ENCODE data around the gene SLC2A14. TPM values are rescaled to one million over a fixed set of nuclear protein-coding genes. Genes with fewer than 3 reads are reported as not detected.
"Not testable (repeated sequence)": the region's sequence is repeated elsewhere in the genome, so short reads cannot be mapped to it uniquely, and the experiment has no call there.

The SLC2A14 gene
- total RNA-seq, 1 donor, result under 0.01 TPM

DNA sequence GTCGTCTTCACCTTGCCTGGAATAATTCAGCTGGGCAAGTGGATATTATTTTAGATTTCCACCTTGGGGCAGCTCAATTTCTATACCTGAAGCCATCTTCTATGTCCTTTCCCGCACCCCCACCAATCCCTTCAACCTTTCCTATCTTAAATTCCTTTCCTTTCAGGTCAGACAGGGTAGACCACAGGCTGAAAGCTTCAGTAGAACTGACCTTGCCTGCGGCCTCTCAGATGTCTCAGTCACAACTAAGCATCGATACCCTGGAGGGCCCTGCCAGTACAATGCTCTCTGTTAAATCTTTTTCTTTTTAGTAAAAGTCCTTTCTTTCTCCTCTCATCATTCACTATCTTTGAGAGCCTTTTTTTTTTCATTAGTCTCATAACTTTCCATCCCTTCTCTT, 38.9 kb downstream of the SLC2A14 start:
- no peaks in the 10 kb centered on the region for H3K36me3 ChIP-seq (ENCODE audit: insufficient read depth, low read length)
- H3K4me1 ChIP-seq (ENCODE audit: insufficient read depth, low read length), result no peaks in the 10 kb centered on the region
- no peaks in the 10 kb centered on the region for H4K20me1 ChIP-seq (ENCODE audit: insufficient read depth, low read length)
- no peaks in the 10 kb centered on the region for H3K9me3 ChIP-seq (ENCODE audit: low read depth, low read length)
- no peak overlapping the region for H3K4me3 ChIP-seq (ENCODE audit: insufficient read depth, low read length)
- H2AFZ ChIP-seq (ENCODE audit: low read length), result no peak overlapping the region
- H3K27ac ChIP-seq (ENCODE audit: low read depth, low read length), result no peak overlapping the region
- no peaks in the 10 kb centered on the region for H3K27me3 ChIP-seq (ENCODE audit: insufficient read depth, low read length)
- no peak for DNase-seq (ENCODE audit: insufficient read length, low spot score, missing footprints)
- no peak overlapping the region for H3K4me2 ChIP-seq (ENCODE audit: insufficient read depth, low read length)
- H3K79me2 ChIP-seq (ENCODE audit: insufficient read depth, low read length), result no peaks in the 10 kb centered on the region
- TF ChIP-seq, protein P1, sequence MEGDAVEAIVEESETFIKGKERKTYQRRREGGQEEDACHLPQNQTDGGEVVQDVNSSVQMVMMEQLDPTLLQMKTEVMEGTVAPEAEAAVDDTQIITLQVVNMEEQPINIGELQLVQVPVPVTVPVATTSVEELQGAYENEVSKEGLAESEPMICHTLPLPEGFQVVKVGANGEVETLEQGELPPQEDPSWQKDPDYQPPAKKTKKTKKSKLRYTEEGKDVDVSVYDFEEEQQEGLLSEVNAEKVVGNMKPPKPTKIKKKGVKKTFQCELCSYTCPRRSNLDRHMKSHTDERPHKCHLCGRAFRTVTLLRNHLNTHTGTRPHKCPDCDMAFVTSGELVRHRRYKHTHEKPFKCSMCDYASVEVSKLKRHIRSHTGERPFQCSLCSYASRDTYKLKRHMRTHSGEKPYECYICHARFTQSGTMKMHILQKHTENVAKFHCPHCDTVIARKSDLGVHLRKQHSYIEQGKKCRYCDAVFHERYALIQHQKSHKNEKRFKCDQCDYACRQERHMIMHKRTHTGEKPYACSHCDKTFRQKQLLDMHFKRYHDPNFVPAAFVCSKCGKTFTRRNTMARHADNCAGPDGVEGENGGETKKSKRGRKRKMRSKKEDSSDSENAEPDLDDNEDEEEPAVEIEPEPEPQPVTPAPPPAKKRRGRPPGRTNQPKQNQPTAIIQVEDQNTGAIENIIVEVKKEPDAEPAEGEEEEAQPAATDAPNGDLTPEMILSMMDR (IDR thresholded peaks at IDR 0.05; ENCODE audit: extremely low read depth, low read depth, low read length), result no peak

- not testable (repeated sequence) for H3K4me3 ChIP-seq (ENCODE audit: insufficient read depth, low read length); H2AFZ ChIP-seq (ENCODE audit: low read length); H3K9me3 ChIP-seq (ENCODE audit: low read depth, low read length); H3K27ac ChIP-seq (ENCODE audit: low read depth, low read length); H3K27me3 ChIP-seq (ENCODE audit: insufficient read depth, low read length); H3K79me2 ChIP-seq (ENCODE audit: insufficient read depth, low read length); H4K20me1 ChIP-seq (ENCODE audit: insufficient read depth, low read length); H3K4me2 ChIP-seq (ENCODE audit: insufficient read depth, low read length); H3K36me3 ChIP-seq (ENCODE audit: insufficient read depth, low read length); DNase-seq (ENCODE audit: insufficient read length, low spot score, missing footprints); H3K4me1 ChIP-seq (ENCODE audit: insufficient read depth, low read length)
Measured at GRCh38 chr12:7833201-7833600, 39.5 kb downstream of the SLC2A14 start.

DNA sequence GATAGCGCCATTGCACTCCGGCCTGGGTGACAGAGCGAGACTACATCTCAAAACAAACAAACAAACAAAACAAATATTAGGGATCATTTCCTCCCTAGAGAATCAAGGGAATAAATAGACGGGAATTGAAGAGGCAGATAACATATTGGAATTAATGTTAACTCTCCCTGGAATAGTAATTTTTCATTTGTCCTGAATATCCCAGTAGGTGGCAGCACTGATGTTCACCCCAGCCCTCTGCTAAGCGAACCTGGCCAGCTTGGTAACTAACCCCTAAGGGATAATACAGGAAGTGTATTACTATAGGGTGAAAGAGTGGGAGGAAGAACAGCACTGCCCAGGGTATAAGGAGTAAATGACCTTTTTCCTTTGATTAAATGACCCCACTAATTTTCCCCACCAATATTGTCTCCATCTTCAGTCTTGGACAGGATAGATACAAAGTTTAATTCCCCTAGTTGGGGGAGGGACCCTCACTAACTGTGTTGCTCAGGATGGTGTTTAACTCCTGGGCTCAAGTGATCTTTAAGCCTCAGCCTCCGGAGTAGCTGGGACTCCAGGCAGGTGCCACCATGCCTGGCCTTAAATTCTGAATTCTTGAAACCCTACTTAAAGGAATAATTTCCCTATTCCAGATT, 40.5 kb downstream of the SLC2A14 start:
- no peaks in the 10 kb centered on the region for H3K27me3 ChIP-seq (ENCODE audit: insufficient read depth, low read length)
- no peak overlapping the region for H3K4me3 ChIP-seq (ENCODE audit: insufficient read depth, low read length)
- no peaks in the 10 kb centered on the region for H4K20me1 ChIP-seq (ENCODE audit: insufficient read depth, low read length)
- no peak overlapping the region for H2AFZ ChIP-seq (ENCODE audit: low read length)
- peak; percentile 85 for DNase-seq (ENCODE audit: insufficient read length, low spot score, missing footprints)
- H3K36me3 ChIP-seq (ENCODE audit: insufficient read depth, low read length), result no peaks in the 10 kb centered on the region
- no peaks in the 10 kb centered on the region for H3K9me3 ChIP-seq (ENCODE audit: low read depth, low read length)
- no peaks in the 10 kb centered on the region for H3K4me1 ChIP-seq (ENCODE audit: insufficient read depth, low read length)
- no peaks in the 10 kb centered on the region for H3K79me2 ChIP-seq (ENCODE audit: insufficient read depth, low read length)
- TF ChIP-seq, protein P1 (IDR thresholded peaks at IDR 0.05; ENCODE audit: extremely low read depth, low read depth, low read length), result peak; percentile 75
- no peak overlapping the region for H3K27ac ChIP-seq (ENCODE audit: low read depth, low read length)
- no peak overlapping the region for H3K4me2 ChIP-seq (ENCODE audit: insufficient read depth, low read length)

GRCh38 chr12:7829737-7830136, 43.0 kb downstream of the SLC2A14 start:
- H3K4me1 ChIP-seq (ENCODE audit: insufficient read depth, low read length); H3K9me3 ChIP-seq (ENCODE audit: low read depth, low read length); H3K79me2 ChIP-seq (ENCODE audit: insufficient read depth, low read length); H3K4me2 ChIP-seq (ENCODE audit: insufficient read depth, low read length); H3K27me3 ChIP-seq (ENCODE audit: insufficient read depth, low read length); H3K27ac ChIP-seq (ENCODE audit: low read depth, low read length); H4K20me1 ChIP-seq (ENCODE audit: insufficient read depth, low read length); H2AFZ ChIP-seq (ENCODE audit: low read length); H3K36me3 ChIP-seq (ENCODE audit: insufficient read depth, low read length); DNase-seq (ENCODE audit: insufficient read length, low spot score, missing footprints); H3K4me3 ChIP-seq (ENCODE audit: insufficient read depth, low read length): not testable (repeated sequence)

GRCh38 chr12:7825754-7826153, 47.0 kb downstream of the SLC2A14 start:
- H4K20me1 ChIP-seq (ENCODE audit: insufficient read depth, low read length); H3K36me3 ChIP-seq (ENCODE audit: insufficient read depth, low read length); H3K27me3 ChIP-seq (ENCODE audit: insufficient read depth, low read length); H3K27ac ChIP-seq (ENCODE audit: low read depth, low read length); H3K4me1 ChIP-seq (ENCODE audit: insufficient read depth, low read length); H3K9me3 ChIP-seq (ENCODE audit: low read depth, low read length); H3K4me2 ChIP-seq (ENCODE audit: insufficient read depth, low read length); DNase-seq (ENCODE audit: insufficient read length, low spot score, missing footprints); H3K79me2 ChIP-seq (ENCODE audit: insufficient read depth, low read length); H3K4me3 ChIP-seq (ENCODE audit: insufficient read depth, low read length); H2AFZ ChIP-seq (ENCODE audit: low read length): not testable (repeated sequence)

Measured in osteoblast (primary cell).